ENCODE measurements around the gene ERVH48-1. TPM values are rescaled to one million over a fixed set of nuclear protein-coding genes. Genes with fewer than 3 reads are reported as not detected.

ERVH48-1 gene
- total RNA-seq, 1 donor from 2014 or later, result not detected

DNA sequence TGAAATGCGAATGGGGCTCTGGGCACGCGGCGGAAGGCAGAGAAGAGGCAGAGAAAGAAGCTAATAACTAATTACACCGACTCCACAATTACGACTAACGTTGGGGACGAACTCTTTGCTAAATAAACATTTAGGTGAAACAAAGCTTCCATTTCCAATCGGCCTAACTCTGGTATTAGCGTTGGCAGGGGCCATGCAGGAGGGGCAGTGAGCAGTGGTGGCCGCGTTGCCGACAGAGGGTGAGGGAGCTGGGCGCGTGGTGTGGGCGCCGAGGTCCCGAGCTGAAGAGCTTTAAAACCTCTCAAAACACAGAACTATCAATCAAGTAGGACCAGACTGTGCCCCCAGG, 32.9 kb downstream of the ERVH48-1 start:
- Mint-ChIP-seq H3K4me3 (ENCODE audit: unreplicated experiment) (peak overlapping the region; percentile 82), H3K9me3 (ENCODE audit: unreplicated experiment) (no peaks in the 10 kb centered on the region)

DNA sequence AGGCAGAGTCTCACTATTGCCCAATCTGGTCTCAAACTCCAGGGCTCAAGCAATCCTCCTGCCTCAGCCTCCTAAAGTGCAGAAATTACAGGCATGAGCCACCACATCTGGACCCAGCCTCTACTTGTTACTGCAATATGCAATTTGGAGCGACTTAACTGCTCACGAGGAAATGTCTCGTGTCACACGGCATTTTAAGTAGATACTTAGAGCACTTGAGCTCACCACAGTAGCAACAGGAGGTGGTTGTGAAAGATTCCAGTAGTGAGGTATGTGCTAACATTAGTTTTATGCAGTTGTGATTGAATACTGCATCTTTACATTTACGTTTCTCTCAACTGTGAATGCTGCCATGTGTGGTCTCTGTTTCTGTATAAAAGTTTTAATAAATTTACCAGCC, 38.1 kb downstream of the ERVH48-1 start:
- Mint-ChIP-seq H3K27me3 (ENCODE audit: unreplicated experiment) (no peaks in the 10 kb centered on the region), H3K9me3 (ENCODE audit: unreplicated experiment) (no peaks in the 10 kb centered on the region), H3K27ac (ENCODE audit: unreplicated experiment) (no peak overlapping the region), H3K4me1 (ENCODE audit: unreplicated experiment) (peaks cover 2% of the 10 kb centered on the region), H3K36me3 (ENCODE audit: unreplicated experiment) (no peaks in the 10 kb centered on the region), H3K4me3 (ENCODE audit: unreplicated experiment) (no peak overlapping the region)
- TF ChIP-seq, protein P1, sequence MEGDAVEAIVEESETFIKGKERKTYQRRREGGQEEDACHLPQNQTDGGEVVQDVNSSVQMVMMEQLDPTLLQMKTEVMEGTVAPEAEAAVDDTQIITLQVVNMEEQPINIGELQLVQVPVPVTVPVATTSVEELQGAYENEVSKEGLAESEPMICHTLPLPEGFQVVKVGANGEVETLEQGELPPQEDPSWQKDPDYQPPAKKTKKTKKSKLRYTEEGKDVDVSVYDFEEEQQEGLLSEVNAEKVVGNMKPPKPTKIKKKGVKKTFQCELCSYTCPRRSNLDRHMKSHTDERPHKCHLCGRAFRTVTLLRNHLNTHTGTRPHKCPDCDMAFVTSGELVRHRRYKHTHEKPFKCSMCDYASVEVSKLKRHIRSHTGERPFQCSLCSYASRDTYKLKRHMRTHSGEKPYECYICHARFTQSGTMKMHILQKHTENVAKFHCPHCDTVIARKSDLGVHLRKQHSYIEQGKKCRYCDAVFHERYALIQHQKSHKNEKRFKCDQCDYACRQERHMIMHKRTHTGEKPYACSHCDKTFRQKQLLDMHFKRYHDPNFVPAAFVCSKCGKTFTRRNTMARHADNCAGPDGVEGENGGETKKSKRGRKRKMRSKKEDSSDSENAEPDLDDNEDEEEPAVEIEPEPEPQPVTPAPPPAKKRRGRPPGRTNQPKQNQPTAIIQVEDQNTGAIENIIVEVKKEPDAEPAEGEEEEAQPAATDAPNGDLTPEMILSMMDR (IDR thresholded peaks at IDR 0.05), result no peak
- DNase-seq (ENCODE audit: extremely low spot score, unreplicated experiment), result no peak

More for the DNA sequence above, 32.9 kb downstream of the ERVH48-1 start:
- H3K27ac Mint-ChIP-seq (ENCODE audit: unreplicated experiment), result peak overlapping the region; percentile 94
- no peaks in the 10 kb centered on the region for H3K27me3 Mint-ChIP-seq (ENCODE audit: unreplicated experiment)
- no peaks in the 10 kb centered on the region for H3K36me3 Mint-ChIP-seq (ENCODE audit: unreplicated experiment)
- TF ChIP-seq, protein P1 (IDR thresholded peaks at IDR 0.05), result no peak
- peaks cover 12% of the 10 kb centered on the region for H3K4me1 Mint-ChIP-seq (ENCODE audit: unreplicated experiment)
- DNase-seq (ENCODE audit: extremely low spot score, unreplicated experiment), result peak; percentile 86

DNA sequence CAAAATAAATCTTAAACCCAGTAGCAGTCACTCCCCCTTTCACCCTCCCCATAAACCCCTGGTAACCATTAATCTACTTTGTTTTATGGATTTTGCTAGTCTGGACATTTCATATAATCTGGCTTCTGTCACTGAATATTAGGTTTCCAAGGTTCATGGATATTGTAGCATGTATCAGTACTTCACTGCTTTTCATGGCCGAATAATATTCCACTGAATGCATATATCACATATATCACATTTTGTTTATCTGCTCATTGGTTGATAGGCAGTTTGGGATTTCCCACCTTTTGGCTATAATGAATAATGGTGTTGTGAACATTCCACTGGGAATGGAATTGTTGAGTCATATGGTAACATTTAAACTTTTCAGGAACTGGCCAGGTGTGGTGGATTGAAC, 41.5 kb downstream of the ERVH48-1 start:
- Mint-ChIP-seq H3K27me3 (ENCODE audit: unreplicated experiment) (no peaks in the 10 kb centered on the region), H3K4me3 (ENCODE audit: unreplicated experiment) (no peak overlapping the region), H3K36me3 (ENCODE audit: unreplicated experiment) (no peaks in the 10 kb centered on the region), H3K27ac (ENCODE audit: unreplicated experiment) (no peak overlapping the region), H3K9me3 (ENCODE audit: unreplicated experiment) (no peaks in the 10 kb centered on the region), H3K4me1 (ENCODE audit: unreplicated experiment) (peaks cover 15% of the 10 kb centered on the region)
- TF ChIP-seq, protein P1 (IDR thresholded peaks at IDR 0.05), result no peak
- no peak for DNase-seq (ENCODE audit: extremely low spot score, unreplicated experiment)

DNA sequence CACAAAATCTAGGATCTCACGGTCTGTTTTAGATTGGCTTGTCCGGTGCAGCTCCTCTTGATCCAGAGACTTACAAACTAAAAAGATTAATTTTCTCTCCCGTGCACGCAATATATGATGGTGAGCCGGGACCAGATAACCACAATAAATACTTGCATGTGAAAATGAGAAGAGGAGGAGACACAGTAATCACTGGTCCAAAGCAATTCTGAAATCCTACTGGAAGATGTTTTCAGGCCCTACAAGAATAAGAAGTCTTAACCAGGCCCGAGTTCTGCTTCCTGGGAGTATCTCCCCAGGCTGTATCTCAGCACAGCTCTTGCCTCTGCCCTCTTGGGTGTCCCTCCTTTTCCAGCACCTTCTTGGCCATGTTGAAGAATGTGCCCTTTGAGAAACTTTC, 45.1 kb downstream of the ERVH48-1 start:
- DNase-seq (ENCODE audit: extremely low spot score, unreplicated experiment), result no peak
- no peaks in the 10 kb centered on the region for H3K27me3 Mint-ChIP-seq (ENCODE audit: unreplicated experiment)
- TF ChIP-seq, protein P1 (IDR thresholded peaks at IDR 0.05), result no peak
- H3K27ac Mint-ChIP-seq (ENCODE audit: unreplicated experiment), result peak overlapping the region; percentile 88
- no peaks in the 10 kb centered on the region for H3K9me3 Mint-ChIP-seq (ENCODE audit: unreplicated experiment)
- H3K4me3 Mint-ChIP-seq (ENCODE audit: unreplicated experiment), result peak overlapping the region; percentile 92
- peaks cover 24% of the 10 kb centered on the region for H3K4me1 Mint-ChIP-seq (ENCODE audit: unreplicated experiment)
- no peaks in the 10 kb centered on the region for H3K36me3 Mint-ChIP-seq (ENCODE audit: unreplicated experiment)

DNA sequence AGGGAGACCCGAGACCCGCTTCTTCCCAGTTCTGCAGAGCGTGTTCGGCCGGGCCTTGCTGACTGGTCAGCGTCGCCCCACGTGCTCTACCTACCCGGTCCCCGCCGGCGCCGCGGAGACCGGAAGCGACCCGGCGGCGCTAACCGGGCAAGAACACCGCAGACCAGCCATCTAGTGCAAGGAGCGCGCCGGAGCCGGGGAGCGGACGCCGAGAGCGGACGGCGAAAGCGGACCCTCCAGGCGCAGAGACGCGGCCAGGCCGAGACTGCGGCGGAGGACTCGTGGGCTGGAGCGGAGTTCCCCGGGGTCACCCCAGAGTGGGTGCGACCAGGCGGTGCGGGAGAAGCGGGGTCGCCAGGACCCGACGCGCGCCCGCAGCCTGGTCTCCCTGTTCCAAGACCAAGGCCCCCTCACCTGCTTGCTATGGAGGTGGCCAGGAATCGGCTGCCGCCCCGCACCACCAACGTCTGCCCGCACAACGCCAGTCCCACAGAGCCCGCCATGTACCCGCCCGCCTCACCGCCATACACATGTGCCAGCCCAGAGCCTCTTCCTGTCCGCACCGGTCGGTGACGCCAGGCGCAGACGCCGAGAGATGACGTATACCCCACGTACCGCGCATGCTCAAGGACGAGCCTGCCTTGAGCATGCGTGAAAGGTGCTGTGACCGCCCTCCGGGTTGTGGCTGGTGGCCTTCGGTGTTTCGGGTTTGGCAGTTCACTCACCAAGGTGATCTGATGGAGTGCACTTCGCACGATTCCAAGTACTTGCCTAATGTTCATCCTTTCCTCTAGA, 46.2 kb downstream of the ERVH48-1 start, which contains the start of gene WDR4:
TSS of gene WDR4 (minus strand) at position 547 of the 795 bp plus-strand sequence. CDS start at position 503, 44 bp downstream.
- Mint-ChIP-seq H3K4me3 (ENCODE audit: unreplicated experiment) (peak within 1 kb of the TSS; percentile 92), H3K4me1 (ENCODE audit: unreplicated experiment) (peaks cover 24% of the 10 kb centered on the region), H3K9me3 (ENCODE audit: unreplicated experiment) (no peaks in the 10 kb centered on the region), H3K27ac (ENCODE audit: unreplicated experiment) (peak within 1 kb of the TSS; percentile 88), H3K36me3 (ENCODE audit: unreplicated experiment) (peaks cover 5% of the 10 kb centered on the region), H3K27me3 (ENCODE audit: unreplicated experiment) (no peaks in the 10 kb centered on the region)
- peak; percentile 99 for DNase-seq (ENCODE audit: extremely low spot score, unreplicated experiment)
- TF ChIP-seq, protein P1 (IDR thresholded peaks at IDR 0.05), result no peak
